ENCODE results near the gene PI16. TPM values are rescaled to one million over a fixed set of nuclear protein-coding genes. Genes with fewer than 3 reads are reported as not detected.

Gene PI16
- total RNA-seq, 1 donor from 2014 or later: 33.5 TPM

- Histone ChIP-seq H3K27ac (no peak overlapping the region), H3K36me3 (peaks cover 17 to 22% of the 10 kb centered on the region in 2 donors), H3K4me1 (peaks cover 0 to 7% of the 10 kb centered on the region in 2 donors), H3K27me3 (no peaks in the 10 kb centered on the region), H3K4me3 (no peak overlapping the region), H3K9me3 (no peaks in the 10 kb centered on the region)
- TF ChIP-seq, protein P1, sequence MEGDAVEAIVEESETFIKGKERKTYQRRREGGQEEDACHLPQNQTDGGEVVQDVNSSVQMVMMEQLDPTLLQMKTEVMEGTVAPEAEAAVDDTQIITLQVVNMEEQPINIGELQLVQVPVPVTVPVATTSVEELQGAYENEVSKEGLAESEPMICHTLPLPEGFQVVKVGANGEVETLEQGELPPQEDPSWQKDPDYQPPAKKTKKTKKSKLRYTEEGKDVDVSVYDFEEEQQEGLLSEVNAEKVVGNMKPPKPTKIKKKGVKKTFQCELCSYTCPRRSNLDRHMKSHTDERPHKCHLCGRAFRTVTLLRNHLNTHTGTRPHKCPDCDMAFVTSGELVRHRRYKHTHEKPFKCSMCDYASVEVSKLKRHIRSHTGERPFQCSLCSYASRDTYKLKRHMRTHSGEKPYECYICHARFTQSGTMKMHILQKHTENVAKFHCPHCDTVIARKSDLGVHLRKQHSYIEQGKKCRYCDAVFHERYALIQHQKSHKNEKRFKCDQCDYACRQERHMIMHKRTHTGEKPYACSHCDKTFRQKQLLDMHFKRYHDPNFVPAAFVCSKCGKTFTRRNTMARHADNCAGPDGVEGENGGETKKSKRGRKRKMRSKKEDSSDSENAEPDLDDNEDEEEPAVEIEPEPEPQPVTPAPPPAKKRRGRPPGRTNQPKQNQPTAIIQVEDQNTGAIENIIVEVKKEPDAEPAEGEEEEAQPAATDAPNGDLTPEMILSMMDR (IDR thresholded peaks at IDR 0.05): no peak
- intact Hi-C loops (cut with DNase I): no loop called here
- no peak for DNase-seq (ENCODE audit: low spot score in 2 of 2)
Measured at GRCh38 chr6:36963451-36964290, 9.1 kb downstream of the PI16 start.

- Histone ChIP-seq H3K36me3 (peaks cover 24 to 29% of the 10 kb centered on the region in 2 donors), H3K4me3 (no peak overlapping the region), H3K27me3 (no peaks in the 10 kb centered on the region), H3K4me1 (peaks cover 0 to 7% of the 10 kb centered on the region in 2 donors), H3K27ac (no peak overlapping the region), H3K9me3 (no peaks in the 10 kb centered on the region)
- intact Hi-C loops (cut with DNase I): no loop called here
- TF ChIP-seq, protein P1 (IDR thresholded peaks at IDR 0.05): no peak
- no peak for DNase-seq (ENCODE audit: low spot score in 2 of 2)
Measured at GRCh38 chr6:36964349-36964748, 9.8 kb downstream of the PI16 start.

DNA sequence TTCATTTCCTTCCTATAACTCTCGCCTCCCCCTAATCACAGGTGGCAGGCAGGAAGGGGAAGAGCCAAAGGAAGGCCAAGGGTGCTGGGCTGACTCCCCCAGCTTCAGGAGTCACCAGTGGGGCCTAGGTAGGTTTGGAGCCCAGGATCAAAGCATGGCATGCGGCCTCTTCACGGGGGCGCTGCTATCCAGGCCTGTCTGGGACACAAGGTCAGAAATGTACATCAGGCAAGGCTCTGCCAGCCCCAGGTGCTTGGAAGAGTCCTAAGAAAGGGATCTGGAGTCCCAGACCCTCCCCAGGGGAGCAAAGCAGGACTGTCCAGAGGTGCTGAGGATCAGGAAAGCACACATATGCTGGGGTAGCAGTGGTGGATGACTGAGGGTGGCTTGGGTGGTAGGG, 10.4 kb downstream of the PI16 start:
- Histone ChIP-seq H3K36me3 (peaks cover 29 to 35% of the 10 kb centered on the region in 2 donors), H3K27me3 (no peaks in the 10 kb centered on the region), H3K27ac (no peak overlapping the region), H3K4me1 (peaks cover 0 to 7% of the 10 kb centered on the region in 2 donors), H3K9me3 (no peaks in the 10 kb centered on the region), H3K4me3 (no peak overlapping the region)
- DNase-seq (ENCODE audit: low spot score in 2 of 2): no peak
- TF ChIP-seq, protein P1 (IDR thresholded peaks at IDR 0.05): no peak
- intact Hi-C loops (cut with DNase I): loop anchor here (5.0 kb wide), 1 partner anchor 33 kb away; no protein-coding TSS in a partner anchor

- intact Hi-C loops (cut with DNase I): loop anchor here (5.0 kb wide), 1 partner anchor 35 kb away; no protein-coding TSS in a partner anchor
- no peaks in the 10 kb centered on the region for H3K27me3 ChIP-seq
- no peak for DNase-seq (ENCODE audit: low spot score in 2 of 2)
- H3K27ac ChIP-seq: no peak overlapping the region
- peaks cover 0 to 4% of the 10 kb centered on the region in 2 donors for H3K4me1 ChIP-seq
- peaks cover 53 to 59% of the 10 kb centered on the region in 2 donors for H3K36me3 ChIP-seq
- TF ChIP-seq, protein P1 (IDR thresholded peaks at IDR 0.05): no peak
- H3K9me3 ChIP-seq: no peaks in the 10 kb centered on the region
- H3K4me3 ChIP-seq: no peak overlapping the region
Measured at GRCh38 chr6:36967301-36967700, 12.8 kb downstream of the PI16 start.

GRCh38 chr6:36967757-36968156, 13.2 kb downstream of the PI16 start:
- H3K27ac ChIP-seq: no peak overlapping the region
- no peak overlapping the region for H3K4me3 ChIP-seq
- peaks cover 0 to 4% of the 10 kb centered on the region in 2 donors for H3K4me1 ChIP-seq
- TF ChIP-seq, protein P1 (IDR thresholded peaks at IDR 0.05): no peak
- intact Hi-C loops (cut with DNase I): loop anchor here (5.0 kb wide), 1 partner anchor 35 kb away; no protein-coding TSS in a partner anchor
- H3K27me3 ChIP-seq: no peaks in the 10 kb centered on the region
- peaks cover 58 to 63% of the 10 kb centered on the region in 2 donors for H3K36me3 ChIP-seq
- no peak for DNase-seq (ENCODE audit: low spot score in 2 of 2)
- no peaks in the 10 kb centered on the region for H3K9me3 ChIP-seq

All from ascending aorta (tissue), 2 donors.